Measurements from ENCODE around the gene OSBPL9. TPM values are rescaled to one million over a fixed set of nuclear protein-coding genes. Genes with fewer than 3 reads are reported as not detected.

Gene OSBPL9
- total RNA-seq, 2 experiments from 2014 or later = 51.1 to 56.1 TPM

- ChIA-PET CTCF (no interaction called here), POLR2A (no interaction called here)
- H3K36me3 Mint-ChIP-seq (ENCODE audit: low read depth) = no peaks in the 10 kb centered on the region
Observed at GRCh38 chr1:51616490-51616889, 402 bp upstream of the OSBPL9 start.

DNA sequence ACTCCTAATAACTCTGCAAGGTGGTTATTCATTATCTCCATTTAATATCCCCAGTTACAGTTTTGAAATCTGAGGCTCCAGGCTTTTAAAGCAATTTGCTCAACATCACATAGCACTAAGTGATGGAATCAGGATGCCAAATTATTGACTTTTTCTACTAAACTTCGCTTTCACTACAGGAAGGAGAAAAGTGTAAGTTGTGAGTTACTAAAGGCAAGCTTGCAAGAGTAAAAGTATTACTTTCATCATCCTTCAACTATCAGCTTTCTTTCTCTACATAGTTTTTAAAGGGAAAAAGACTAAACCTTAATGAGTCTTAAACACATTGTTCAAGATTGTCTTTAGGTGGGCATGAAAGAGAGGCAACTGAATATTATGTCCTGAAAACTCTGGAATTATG lies 1.8 kb downstream of the OSBPL9 start:
- Mint-ChIP-seq H3K4me3 (no peak overlapping the region), H3K4me1 (ENCODE audit: low read depth) (peaks cover 35% of the 10 kb centered on the region), H3K27ac (no peak overlapping the region), H3K36me3 (ENCODE audit: low read depth) (no peaks in the 10 kb centered on the region), H3K9me3 (no peaks in the 10 kb centered on the region), H3K27me3 (no peaks in the 10 kb centered on the region)
- DNase-seq (no peak), ATAC-seq (no peak)
- ChIA-PET CTCF (interaction anchor here (1.3 kb wide), 1 partner anchor 9 kb away, joined by 4 read pairs; no protein-coding TSS in a partner anchor), POLR2A (interaction anchor here (0.7 kb wide), 1 partner anchor 56 kb away, joined by 3 read pairs; no protein-coding TSS in a partner anchor)
- TF ChIP-seq, protein P1, sequence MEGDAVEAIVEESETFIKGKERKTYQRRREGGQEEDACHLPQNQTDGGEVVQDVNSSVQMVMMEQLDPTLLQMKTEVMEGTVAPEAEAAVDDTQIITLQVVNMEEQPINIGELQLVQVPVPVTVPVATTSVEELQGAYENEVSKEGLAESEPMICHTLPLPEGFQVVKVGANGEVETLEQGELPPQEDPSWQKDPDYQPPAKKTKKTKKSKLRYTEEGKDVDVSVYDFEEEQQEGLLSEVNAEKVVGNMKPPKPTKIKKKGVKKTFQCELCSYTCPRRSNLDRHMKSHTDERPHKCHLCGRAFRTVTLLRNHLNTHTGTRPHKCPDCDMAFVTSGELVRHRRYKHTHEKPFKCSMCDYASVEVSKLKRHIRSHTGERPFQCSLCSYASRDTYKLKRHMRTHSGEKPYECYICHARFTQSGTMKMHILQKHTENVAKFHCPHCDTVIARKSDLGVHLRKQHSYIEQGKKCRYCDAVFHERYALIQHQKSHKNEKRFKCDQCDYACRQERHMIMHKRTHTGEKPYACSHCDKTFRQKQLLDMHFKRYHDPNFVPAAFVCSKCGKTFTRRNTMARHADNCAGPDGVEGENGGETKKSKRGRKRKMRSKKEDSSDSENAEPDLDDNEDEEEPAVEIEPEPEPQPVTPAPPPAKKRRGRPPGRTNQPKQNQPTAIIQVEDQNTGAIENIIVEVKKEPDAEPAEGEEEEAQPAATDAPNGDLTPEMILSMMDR (IDR thresholded peaks at IDR 0.05) = no peak
- intact Hi-C loops (cut with micrococcal nuclease) = no loop called here

More at GRCh38 chr1:51616490-51616889, 402 bp upstream of the OSBPL9 start:
- H3K4me3 Mint-ChIP-seq = peak overlapping the region; percentile 98
- intact Hi-C loops (cut with micrococcal nuclease) = no loop called here
- ATAC-seq (no peak), DNase-seq (no peak)
- H3K27me3 Mint-ChIP-seq = no peaks in the 10 kb centered on the region
- no peak overlapping the region for H3K27ac Mint-ChIP-seq
- TF ChIP-seq, protein P1 (IDR thresholded peaks at IDR 0.05) = no peak
- H3K4me1 Mint-ChIP-seq (ENCODE audit: low read depth) = peaks cover 18% of the 10 kb centered on the region
- H3K9me3 Mint-ChIP-seq = no peaks in the 10 kb centered on the region

DNA sequence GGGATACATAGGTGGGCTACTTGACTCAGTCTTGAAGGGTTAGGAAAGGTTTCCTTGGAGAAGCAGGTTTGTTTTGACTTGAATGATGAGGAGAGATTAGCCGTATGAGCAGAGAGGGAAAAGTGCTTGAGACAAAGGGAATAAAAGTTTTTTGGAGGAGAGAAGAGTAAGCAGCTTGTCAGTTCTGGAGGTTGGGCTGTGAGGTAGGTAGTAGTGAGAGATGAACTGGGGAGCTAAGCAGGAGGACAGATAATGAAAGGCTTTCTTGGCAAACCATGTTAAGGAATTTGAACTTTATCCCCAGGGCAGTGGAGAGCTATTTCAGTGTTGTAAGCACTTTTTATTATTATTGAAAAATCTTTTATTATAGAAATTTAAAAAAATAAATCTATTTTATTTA lies 3.6 kb downstream of the OSBPL9 start:
- DNase-seq (no peak), ATAC-seq (no peak)
- H3K36me3 Mint-ChIP-seq (ENCODE audit: low read depth) = no peaks in the 10 kb centered on the region
- no peak overlapping the region for H3K27ac Mint-ChIP-seq
- H3K9me3 Mint-ChIP-seq = no peaks in the 10 kb centered on the region
- ChIA-PET POLR2A (interaction anchor here (0.6 to 0.9 kb wide), 2 partner anchors 49 to 181 kb away, joined by 4 read pairs; no protein-coding TSS in a partner anchor), CTCF (no interaction called here)
- H3K4me3 Mint-ChIP-seq = no peak overlapping the region
- H3K27me3 Mint-ChIP-seq = no peaks in the 10 kb centered on the region
- peaks cover 40% of the 10 kb centered on the region for H3K4me1 Mint-ChIP-seq (ENCODE audit: low read depth)
- TF ChIP-seq, protein P1 (IDR thresholded peaks at IDR 0.05) = no peak
- intact Hi-C loops (cut with micrococcal nuclease) = no loop called here

DNA sequence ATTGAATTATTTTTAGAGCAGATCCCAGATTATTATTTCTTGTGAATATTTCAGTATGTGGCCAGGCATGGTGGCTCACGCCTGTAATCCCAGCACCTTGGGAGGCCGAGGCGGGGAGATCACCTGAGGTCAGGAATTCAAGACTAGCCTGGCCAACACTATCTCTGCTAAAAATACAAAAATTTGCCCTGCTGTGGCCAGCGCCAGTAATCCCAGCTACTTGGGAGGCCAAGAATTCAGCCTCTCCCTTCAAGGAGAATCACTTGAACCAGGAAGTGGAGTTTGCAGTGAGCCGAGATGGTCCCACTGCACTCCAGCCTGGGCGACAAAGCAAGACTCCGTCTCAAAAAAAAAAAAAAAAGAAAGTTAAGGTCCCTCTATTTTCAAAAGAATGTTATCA lies 4.3 kb downstream of the OSBPL9 start:
- ATAC-seq = no peak
- ChIA-PET CTCF (no interaction called here), POLR2A (interaction anchor here (0.7 to 0.9 kb wide), 2 partner anchors 49 to 51 kb away, joined by 3 to 4 read pairs; no protein-coding TSS in a partner anchor)
- peaks cover 42% of the 10 kb centered on the region for H3K4me1 Mint-ChIP-seq (ENCODE audit: low read depth)
- TF ChIP-seq, protein P1 (IDR thresholded peaks at IDR 0.05) = no peak
- no peaks in the 10 kb centered on the region for H3K9me3 Mint-ChIP-seq
- H3K27ac Mint-ChIP-seq = no peak overlapping the region
- H3K4me3 Mint-ChIP-seq = no peak overlapping the region
- H3K27me3 Mint-ChIP-seq = no peaks in the 10 kb centered on the region
- DNase-seq = no peak
- H3K36me3 Mint-ChIP-seq (ENCODE audit: low read depth) = no peaks in the 10 kb centered on the region
- intact Hi-C loops (cut with micrococcal nuclease) = no loop called here

DNA sequence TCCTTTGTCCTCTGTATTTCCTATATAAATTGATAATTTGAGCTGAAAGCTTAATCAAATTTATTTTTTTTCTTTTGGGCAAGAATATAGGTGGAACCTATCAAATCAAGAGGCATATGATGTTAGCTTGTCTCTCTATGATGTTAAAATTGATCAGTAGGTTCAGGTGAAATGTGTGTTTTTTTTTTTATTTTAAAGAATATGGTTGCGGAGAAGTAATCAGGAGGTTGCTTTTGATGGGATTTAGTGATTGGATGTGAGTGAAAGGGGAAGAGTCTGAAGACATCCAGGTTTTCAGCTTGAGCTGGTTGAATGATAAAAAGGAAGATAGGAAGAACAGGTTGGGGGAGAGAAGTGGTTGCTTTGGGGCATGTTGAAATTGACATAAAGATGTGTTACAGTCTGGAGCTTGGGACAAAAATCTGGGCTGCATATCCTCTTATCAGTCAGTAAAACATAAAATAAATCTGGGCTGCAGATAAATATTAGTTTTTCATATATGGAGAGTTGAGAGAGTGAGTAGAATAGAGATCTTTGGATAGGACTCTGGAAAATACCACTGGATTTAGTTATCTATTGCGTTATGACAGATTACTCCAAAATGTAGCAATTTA lies 5.1 kb downstream of the OSBPL9 start:
- POLR2A ChIA-PET = no interaction called here
- TF ChIP-seq, protein P1 (IDR thresholded peaks at IDR 0.05) = no peak
- no peak overlapping the region for H3K27ac Mint-ChIP-seq
- DNase-seq (no peak), ATAC-seq (no peak)
- H3K9me3 Mint-ChIP-seq = no peaks in the 10 kb centered on the region
- intact Hi-C loops (cut with micrococcal nuclease) = no loop called here
- CTCF ChIA-PET = no interaction called here
- H3K4me1 Mint-ChIP-seq (ENCODE audit: low read depth) = peaks cover 39% of the 10 kb centered on the region
- no peaks in the 10 kb centered on the region for H3K36me3 Mint-ChIP-seq (ENCODE audit: low read depth)
- no peak overlapping the region for H3K4me3 Mint-ChIP-seq
- no peaks in the 10 kb centered on the region for H3K27me3 Mint-ChIP-seq

All from activated CD8-positive, alpha-beta T cell treated with anti-CD3 and anti-CD28 coated beads for 36 hours (primary cell).